GM18511 (cell line): ENCODE data around the gene ERI2.
"Not testable (repeated sequence)": the region's sequence is repeated elsewhere in the genome, so short reads cannot be mapped to it uniquely, and the experiment has no call there.

Source experiments
- ATAC-seq: cut with Tn5 transposase; IDR thresholded peaks from one replicate; pipeline ENCODE4 v1.9.1; 2021; ENCODE audit warnings: mild to moderate bottlenecking, moderate library complexity; ENCODE audit not compliant: unreplicated experiment

Gene ERI2

DNA sequence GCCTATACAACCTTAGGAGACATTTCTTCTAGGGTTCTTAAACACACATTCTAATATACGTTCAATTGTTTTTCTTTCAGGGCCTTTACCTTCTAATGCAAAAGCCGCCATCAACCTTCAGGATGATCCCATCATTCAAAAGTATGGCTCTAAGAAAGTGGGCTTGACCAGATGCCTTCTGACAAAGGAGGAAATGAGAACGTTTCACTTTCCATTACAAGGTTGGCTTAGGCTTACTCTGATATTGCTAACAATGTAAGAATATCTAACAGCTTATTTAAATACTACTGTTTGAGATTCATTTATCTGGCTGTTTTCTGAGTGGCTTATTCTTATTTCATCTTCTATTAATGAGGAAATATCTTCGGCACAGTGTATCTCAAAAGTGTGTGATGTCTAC lies 15.4 kb upstream of the ERI2 start:
- ATAC-seq = no peak

DNA sequence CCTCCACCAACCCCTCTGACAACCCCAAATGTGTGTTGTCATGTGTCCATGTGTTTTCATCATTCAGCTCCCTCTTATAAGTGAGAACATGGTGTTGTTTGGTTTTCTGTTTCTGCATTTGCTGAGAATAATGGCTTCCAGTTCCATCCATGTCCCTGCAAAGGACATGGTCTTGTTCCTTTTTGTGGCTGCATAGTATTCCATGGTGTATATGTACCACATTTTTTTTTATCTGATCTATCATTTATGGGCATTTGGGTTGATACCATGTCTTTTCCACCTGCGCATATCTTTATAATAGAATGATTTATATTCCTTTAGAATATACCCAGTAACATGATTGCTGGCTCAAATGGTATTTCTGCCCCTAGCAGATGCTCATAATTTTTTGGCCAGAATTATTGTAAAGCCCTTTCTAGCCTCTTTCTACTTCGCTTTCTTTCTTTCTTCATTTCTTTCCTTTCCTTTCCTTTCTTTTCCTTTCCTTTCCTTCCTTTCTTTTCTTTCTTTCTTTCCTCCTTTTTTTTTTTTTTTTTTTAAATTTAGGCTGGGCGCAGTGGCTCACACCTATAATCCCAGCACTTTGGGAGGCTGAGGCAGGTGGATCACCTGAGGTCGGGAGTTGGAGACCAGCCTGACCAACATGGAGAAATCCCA lies 12.8 kb upstream of the ERI2 start:
- no peak for ATAC-seq

DNA sequence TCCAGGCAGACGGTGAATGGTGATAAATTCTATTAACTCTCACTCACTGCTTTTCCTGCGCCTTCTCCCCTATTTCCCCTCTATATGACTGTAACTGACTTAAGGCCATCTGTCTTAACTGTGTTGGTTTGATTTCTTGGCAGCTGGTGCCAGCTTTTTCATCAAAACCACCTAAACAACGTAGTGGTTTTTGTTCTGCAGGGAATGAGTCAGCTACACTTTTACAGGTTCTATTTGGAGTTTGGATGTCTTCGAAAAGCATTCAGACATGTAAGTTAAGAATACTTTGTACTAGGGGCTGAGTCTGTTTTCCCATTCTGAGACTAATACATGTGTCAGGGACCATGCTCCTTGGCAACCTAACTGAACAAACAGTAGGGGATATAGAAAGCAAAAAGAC lies 8.5 kb upstream of the ERI2 start:
- ATAC-seq = no peak

DNA sequence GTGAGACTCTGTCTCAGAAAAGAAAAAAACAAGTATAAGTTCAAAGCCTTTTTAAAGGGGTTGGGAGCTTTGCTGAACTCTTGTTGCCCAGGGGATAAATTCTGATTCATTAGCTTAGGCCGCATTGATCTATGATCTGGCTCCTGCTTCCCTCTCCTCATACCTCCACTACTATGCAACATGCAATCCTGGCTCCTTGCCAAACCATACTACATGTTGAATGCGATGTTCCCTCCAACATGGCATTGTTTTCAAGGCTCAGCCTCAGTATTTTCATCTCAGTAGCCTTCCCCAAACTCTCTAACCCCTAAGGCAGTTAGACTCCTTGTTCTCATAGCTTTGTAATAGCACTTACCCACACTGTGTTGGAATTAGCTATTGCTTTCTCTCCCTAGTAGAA lies 6.2 kb upstream of the ERI2 start:
- ATAC-seq = no peak

DNA sequence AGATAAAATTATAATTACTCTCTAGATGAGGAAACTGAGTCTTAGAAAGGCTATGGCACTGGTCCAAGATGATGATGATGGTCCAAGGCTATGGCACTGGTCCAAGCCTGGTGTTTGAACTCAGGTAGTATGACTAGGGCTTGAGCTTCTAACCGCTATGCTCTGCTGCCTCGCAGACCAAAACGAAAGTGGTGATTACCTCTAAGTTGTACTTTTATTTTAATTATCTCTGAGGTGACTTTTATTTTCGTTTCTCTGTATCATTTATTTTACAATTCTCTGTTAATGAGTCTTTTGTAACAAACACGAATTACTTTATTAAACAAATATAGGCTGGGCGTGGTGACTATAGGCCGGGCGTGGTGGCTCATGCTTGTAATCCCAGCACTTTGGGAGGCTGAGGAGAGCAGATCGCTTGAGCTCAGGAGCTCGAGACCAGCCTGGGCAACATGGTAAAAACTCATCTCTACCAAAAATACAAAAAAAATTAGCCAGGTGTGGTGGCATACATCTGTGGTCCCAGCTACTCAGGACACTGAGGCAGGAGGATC lies 5.7 kb upstream of the ERI2 start:
- ATAC-seq = no peak

DNA sequence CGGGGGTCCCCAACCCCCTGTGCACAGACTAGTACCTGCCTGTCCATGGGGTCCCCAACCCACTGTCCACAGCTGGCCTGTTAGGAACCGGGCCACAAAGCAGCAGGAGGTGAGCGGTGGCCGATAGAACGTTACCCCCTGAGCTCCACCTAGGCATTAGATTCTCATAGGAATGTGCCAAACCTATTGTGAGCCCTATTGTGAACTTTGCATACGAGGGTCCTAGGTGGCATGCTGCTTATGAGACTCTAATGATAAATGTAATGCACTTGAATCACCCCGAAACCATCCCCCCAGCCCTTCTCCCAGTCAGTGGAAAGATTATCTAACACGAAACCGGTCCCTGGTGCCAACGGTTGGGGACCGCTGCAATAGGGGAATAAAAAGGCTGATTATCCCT lies 1.6 kb upstream of the ERI2 start:
- no peak for ATAC-seq

DNA sequence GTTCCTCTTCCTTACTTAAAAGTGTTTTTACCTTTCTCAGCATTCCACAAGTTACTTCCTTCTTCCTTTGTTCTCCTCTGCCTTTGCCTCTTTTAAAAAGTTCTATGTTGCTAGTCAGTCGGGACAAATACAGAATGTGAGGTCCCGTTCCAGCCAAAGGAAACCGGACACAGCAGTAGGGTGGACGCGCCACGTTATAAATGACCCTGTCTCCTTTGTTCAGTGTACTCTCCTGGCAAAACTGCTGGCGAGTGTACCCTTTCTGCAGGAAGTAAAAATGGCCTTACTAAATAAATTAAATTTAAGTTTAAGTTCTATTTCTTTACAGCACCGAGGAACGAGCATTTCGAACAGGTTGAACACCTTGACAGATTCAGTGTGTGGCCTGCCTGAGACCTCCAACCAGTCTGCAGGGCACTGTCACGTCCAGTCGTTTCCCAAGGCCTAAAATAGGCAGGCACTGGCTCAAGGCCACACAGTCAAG lies 546 bp downstream of the ERI2 start:
- not testable (repeated sequence) for ATAC-seq

DNA sequence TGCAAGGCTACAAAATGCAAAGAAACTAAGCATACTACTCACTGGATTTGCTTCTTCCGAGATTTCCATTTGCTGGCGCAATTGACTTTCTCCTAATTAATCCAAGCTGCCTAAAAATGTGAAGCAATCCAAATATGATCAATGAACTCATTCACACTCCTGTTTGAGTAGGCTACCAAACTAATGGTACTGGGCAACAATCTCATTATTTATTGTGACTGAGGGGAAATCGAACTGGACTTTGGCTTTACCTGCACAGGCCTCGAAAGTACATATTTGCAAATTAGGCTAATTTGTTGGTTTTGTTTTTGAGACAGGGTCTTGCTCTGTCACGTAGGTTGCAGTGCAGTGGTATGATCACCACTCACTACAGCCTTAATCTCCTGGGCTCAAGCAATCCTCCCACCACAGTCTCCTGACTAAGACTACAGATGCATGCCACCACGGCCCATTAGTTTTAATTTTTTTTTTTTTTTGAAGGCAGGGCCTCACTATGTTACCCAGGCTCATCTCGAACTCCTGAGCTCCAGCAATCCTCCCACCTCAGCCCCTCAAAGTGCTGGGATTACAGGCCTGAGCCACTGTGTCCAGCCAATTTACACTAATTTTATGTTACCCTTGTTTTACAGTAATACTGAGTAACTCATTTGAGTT lies 2.6 kb downstream of the ERI2 start:
- ATAC-seq = no peak

DNA sequence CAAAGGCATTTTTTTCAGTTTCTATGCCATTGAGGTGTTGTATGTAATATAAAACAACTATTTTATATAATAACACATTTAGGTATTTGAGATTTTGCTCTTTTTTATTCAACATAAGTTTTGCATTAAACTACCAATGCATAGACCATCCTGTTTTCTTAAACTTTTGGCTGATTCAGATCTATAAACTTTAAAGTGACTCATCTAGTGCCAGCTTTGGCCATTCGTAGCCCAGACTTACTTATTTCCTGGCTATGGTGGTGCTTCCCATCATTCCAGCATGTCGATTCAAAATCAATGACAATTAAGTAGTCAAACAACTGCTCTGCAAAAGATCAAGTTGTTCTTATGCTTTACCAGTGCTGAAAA lies 3.1 kb downstream of the ERI2 start:
- no peak for ATAC-seq

DNA sequence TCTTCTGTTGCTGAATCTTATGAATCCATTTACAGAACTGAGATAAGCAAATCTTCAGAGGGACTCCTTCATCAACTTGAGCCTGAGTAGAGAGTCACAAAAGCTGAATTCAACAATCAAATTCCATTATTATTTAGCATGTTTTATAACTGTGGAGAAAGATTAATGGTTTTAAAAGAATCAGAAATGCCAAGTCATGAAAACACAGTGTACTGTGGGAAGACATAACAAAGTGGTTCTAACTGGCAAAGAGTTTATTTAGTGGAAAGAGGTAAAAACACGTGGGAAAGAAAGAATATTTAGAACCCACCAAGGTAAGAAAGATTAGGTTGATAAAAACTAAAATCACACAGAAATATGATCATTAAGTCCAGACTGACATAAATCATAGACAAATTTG lies 5.0 kb downstream of the ERI2 start:
- ATAC-seq = no peak

DNA sequence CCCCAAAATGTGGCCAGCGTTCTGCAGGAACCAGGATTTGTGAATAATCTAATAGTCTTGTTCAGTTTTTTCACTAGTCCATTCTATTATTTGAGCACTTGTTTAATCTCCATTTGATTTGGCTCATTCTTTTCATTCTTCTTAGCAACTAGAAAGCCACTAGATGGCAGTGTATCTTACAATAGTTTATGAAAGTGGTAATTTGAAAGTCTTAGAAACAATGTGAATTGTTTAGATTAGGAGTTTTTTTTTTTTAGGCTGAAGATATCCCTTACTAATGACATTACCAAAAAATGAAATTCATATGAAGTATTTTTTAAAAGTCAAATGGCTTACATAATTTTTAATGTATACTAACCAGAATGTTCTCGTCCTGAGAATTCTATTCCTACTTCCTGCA lies 6.7 kb downstream of the ERI2 start:
- ATAC-seq = no peak

DNA sequence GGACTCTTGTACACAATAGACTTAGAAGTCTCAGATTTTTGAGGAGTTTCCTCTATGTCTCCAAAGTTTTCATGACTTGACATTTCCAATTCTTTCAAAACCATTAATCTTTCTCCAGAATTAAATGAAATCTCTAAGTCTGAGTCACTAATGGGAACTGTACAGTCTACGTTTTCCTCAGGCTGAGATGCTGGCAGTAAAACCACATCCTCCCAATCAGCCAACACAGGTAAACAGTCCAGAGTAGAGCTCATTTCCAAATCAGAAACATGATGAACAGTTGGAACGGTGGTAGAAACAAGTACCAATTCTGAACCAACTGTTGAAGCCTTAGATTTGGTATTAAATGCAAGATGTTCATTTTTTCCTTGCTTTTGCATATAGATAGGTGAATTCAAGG lies 7.9 kb downstream of the ERI2 start:
- ATAC-seq = no peak

DNA sequence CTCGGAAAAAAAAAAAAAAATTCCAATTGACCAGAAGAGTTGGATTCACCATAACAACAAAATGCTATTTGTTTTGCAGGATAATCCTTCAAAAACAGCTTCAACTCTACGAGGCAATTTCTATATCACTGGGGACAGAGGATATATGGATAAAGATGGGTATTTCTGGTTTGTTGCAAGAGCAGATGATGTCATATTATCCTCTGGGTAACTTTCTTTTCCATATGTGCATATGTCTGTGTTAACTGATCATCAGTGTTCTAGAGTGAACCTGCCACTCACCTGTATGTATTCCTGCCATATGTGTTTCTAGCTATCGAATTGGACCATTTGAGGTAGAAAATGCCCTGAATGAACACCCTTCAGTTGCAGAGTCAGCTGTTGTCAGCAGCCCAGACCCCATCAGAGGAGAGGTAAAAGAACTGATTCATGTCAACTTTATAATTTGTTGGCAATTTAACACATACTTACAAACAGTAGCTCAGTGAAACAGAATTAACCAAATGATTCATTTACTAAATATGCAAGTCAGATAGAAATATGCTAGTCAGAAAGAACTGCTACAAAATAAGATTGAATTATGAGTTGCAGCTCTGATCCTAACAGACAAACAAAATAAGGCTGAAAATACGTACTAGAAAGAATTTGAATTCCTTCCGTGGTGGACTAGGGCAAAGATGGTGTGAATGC lies 14.2 kb downstream of the ERI2 start:
- ATAC-seq = no peak

DNA sequence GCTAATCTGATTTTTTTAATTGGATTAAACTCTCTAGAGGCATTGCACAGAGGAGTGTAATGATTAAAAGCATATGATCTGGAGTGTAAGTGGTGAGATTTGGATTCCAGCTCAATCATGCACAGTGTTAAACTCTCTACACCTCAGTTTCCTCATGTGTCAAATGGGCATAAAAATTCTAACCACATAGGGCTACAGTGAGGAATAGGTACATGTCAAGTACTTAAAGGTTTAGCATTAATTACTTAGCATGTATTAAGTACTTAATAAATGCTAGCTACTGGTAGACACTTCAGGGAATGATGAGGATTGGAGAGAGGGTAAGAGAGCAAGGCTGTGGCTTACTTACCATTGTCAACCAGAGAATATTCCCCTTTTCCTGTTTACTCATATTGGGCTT lies 17.1 kb downstream of the ERI2 start:
- ATAC-seq = no peak

DNA sequence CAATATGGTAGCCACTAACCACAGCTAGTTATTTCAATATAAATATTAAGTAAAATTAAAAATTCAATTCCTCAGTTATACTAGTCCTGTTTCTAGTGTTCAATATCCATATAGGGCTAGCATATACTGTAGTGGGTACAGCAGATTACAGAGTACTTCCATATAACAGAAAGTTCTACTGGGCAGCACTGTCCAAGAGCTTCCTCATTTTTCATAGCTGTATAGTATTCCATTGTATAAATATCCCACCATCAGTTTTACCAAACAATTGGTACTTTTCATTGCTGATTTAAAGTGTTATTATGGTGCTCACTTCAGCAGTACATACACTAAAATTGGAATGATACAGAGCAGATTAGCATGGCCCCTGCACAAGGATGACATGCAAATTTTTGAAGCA lies 22.1 kb downstream of the ERI2 start:
- ATAC-seq = no peak

DNA sequence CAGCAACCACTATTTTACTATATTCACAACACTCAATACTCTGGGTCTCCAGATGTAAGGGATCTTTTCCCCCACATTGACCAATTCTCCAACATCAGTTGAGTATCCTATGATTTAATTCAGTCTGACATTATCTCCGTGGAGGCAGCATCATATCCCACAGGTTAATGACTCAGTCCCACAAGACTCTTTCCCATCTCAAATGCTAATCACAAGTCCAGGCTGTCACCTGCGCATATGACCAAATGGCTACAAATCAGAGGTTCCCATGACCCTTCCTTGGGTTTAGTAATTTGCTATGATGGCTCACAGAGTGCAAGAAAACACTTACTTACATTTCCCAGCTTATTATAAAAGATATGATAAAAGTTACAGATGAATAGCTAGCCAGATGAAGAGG lies 23.8 kb downstream of the ERI2 start:
- ATAC-seq = no peak

DNA sequence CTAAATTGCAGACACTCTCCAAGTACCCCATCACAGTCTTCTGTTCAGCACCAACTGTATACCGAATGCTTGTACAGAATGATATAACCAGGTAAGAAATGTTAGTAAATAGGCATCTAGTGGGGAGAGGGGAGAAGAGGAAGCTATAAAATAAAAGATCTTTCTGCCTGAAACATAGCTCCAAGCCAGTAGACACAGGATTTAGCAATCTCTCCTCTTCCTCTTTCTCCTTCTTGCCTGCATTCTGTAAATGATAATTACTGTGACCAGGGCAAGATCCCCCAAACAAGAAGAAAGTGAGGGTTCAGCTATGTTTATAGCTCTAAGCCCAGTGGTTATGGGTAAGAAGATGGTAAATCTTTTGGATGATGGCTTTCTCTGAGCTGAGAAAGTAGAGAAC lies 24.6 kb downstream of the ERI2 start:
- no peak for ATAC-seq

DNA sequence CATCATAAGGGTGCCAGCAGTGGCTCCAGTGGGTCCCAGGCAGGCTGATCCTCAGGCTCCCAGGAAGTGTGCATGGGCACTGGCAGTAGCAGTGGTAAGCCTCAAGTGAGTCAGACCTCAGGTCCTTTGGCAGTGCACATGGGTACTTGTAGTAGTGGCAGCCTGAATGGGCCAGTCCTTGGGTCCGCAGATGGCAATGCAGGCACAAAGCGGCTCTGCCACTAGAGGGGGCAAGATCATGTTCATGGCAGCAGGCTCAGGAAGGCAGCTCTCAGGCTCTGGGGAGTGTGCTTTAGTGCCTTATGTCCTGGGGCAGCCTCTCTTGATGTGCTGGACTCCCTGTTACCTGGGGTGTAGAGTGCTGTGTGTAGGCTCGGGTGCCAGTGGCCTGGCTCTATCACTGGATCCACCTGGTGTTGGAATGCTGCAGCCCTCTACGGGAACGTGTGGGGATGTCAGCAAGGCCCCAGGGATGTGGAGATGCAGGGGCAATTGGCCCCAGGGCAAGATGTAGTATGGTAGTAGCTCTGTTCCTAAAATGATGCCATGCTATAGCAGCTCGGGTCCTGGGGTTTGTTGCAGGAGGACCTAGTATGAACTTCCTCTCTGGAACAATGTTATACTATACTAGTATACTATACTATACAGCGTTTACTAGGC lies 31.4 kb downstream of the ERI2 start:
- ATAC-seq = no peak

DNA sequence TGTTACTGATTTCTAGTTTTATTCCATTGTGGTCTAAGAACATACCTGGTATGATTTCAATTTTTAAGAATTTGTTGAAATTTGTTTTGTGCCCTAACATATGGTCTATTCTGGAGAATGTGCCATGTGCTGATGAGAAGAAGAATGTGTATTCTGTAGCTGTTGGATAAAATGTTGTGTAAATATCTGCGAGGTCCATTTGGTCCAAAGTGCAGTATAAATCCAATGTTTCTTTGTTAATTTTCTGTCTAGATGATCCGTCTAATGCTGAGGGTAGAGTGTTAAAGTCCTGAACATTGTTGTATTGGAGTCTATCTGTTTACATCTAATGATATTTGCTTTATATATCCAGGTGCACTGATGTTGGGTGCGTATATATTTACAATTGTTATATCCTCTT lies 32.6 kb downstream of the ERI2 start:
- ATAC-seq = no peak

DNA sequence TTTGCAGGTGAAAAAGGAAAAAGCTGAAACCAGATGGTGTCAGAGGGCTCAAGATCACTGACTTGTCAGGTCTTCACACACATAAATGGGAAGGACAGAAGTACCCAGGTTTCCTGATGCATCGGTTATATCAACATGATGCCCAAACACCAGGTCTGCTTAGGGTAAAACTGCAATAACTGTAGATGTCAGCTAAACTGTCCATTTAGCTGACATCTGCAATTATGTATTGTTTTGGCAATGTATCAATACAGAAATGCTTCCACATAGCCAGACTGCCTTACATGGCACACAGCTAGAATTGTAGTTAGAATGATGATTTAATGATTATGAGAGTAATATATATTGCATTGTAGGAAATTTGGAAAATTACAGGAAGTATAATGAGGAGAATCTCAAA lies 37.5 kb downstream of the ERI2 start:
- ATAC-seq = no peak

DNA sequence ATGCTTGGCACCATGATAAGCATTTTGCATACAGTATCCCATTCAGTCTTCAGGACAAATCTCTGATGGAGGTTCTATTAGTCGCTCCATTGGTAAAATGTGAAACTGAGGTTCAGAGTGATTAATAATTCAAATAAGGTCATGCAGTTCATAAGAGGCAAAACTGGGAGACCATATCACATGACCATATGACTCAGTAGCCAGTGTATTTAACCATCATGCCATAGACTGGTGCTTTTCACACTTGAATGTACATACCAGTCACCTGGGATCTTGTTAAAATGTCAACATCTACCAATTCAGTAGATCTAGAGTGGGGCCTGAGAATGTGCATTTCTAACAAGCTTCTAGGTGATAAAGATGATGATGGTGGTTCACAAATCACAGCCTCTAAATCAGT lies 38.2 kb downstream of the ERI2 start:
- no peak for ATAC-seq

DNA sequence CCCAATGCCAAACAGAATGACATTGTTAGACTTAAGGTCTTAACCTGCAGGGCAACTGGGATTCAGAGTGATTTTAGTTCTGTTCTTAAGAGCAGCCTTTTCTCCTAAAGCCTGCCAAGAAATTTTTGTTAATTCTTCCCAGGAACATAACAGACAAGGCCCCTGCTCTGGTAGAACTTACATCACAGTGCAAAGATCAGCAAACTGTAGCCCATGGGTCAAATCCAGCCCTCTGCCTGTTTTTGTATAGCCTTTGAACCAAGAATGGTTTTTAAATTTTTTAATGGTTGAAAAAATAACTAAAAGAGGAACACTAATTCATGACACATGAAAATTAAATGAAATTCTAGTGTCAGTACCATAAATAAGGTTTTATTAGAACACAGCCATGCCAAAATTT lies 38.7 kb downstream of the ERI2 start:
- ATAC-seq = no peak
